Ovary (tissue), 3 donors: ENCODE measurements around the gene LDLRAD4.

Experiments
- CTCF ChIP-seq, 3 donors: fragments of 450-650 bp in 2 of 3; fragments of 200-600 bp in 1 of 3; IDR thresholded peaks; one replicate each; pipeline versions ENCODE4 v1.5.1 to v1.8.0; 2016 to 2022; ENCODE audit warnings: antibody characterized with exemption in 3 of 3, mild to moderate bottlenecking in 1 of 3
- POLR2A ChIP-seq: fragments of 450-650 bp; IDR thresholded peaks from one replicate; pipeline ENCODE4 v1.6.1; 2017; ENCODE audit warnings: antibody characterized with exemption, mild to moderate bottlenecking, moderate library complexity
- donor health status: DM: no; HTN: no; CAD: no.

GRCh38 chr18:13191031-13191430 is 27.5 kb upstream of the LDLRAD4 start:
- no peak for TF ChIP-seq CTCF (IDR thresholded peaks at IDR 0.05)
- TF ChIP-seq POLR2A, result no peak
